ENCODE results near the gene TEAD2. TPM values are rescaled to one million over a fixed set of nuclear protein-coding genes. Genes with fewer than 3 reads are reported as not detected.

TEAD2 gene
- total and polyA plus RNA-seq, 10 of the 15 experiments (the other 5 are each of a cell fraction or from before 2014, with no cell fraction given) = 0.04 to 0.26 (median 0.11) TPM; not detected in 3

DNA sequence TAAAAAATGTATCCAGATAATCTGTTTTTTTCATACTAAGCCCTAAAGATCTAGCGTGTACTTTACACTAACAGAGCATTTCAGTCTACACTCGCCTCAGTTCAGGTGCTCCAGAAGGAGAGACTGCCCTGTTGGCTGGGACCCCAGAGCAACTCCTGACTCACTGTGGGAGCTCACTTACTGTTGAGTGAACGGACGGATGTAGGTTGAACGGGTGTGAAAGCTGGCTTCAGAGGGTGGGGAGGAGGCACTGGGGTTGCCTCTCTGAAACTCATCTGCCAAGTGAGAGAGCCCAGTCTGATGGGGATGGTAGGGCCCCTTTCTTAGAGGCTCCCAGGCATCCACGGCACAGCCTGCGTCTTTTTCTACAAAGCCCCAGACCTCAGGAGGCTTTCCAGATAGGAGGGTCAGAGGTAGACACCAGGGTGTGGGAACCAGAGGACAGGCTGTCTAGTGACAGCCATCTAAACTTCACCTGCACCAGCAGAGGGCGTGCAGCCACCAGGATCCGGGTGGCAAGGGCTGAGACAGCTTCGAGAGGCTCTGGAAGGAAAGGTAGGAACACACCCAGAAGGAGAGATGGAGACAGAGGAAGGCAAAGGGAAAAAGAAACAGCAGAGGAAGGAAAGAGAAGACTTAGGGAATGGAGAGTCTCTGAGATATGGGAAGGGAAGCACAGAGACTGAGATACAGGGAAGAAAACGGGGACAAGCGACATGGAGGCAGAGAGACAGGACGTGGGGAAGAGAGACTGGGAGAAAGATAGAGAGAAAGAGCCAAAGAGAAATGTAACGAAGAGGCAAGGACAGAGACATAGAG, 29.6 kb upstream of the TEAD2 start (continued):
- TF ChIP-seq RELA (IDR thresholded peaks at IDR 0.05; ENCODE audit: borderline replicate concordance, partially characterized antibody) (no peak), CREM (IDR thresholded peaks at IDR 0.05; ENCODE audit: low read depth) (0 out of 2 replicates have a peak, but pooled peaks have one; percentile 4), SUZ12 (IDR thresholded peaks at IDR 0.05; ENCODE audit: unreplicated experiment) (no peak), E4F1 (IDR thresholded peaks at IDR 0.05; ENCODE audit: borderline replicate concordance, partially characterized antibody) (no peak), YY1 (IDR thresholded peaks at IDR 0.05; ENCODE audit: low read depth, low read length) (peak; percentile 83), IRF4 (IDR thresholded peaks at IDR 0.05; ENCODE audit: low read depth, low read length) (no peak), RFX5 (IDR thresholded peaks at IDR 0.05; ENCODE audit: low read depth, low read length) (no peak), SMAD5 (IDR thresholded peaks at IDR 0.05; ENCODE audit: low read depth) (no peak), TBL1XR1 (IDR thresholded peaks at IDR 0.05; ENCODE audit: low read depth, low read length) (peak; percentile 63; the same call in 1 of the 2 replicates), FOS (IDR thresholded peaks at IDR 0.05; ENCODE audit: borderline replicate concordance, extremely low read depth, insufficient read length) (no peak), PAX8 (IDR thresholded peaks at IDR 0.05) (no peak), STAT1 (conservative IDR thresholded peaks at IDR 0.05) (0 out of 2 replicates have a peak, but pooled peaks have one; percentile 11), SMC3 (IDR thresholded peaks at IDR 0.05; ENCODE audit: borderline replicate concordance, low read length) (peak; percentile 97), CHD1 (IDR thresholded peaks at IDR 0.05; ENCODE audit: low read depth, low read length) (no peak), KDM1A (IDR thresholded peaks at IDR 0.05; ENCODE audit: borderline replicate concordance) (no peak), ETV6 (conservative IDR thresholded peaks at IDR 0.05 in 1 of 2, IDR thresholded peaks at IDR 0.05 in 1 of 2; ENCODE audit: borderline replicate concordance in 1 of 2, low read depth in 1 of 2) (no peak), LARP7 (IDR thresholded peaks at IDR 0.05) (no peak), IKZF2 (IDR thresholded peaks at IDR 0.05) (peak; percentile 61 to 67; a peak in 2 of 4 replicates), USF2 (IDR thresholded peaks at IDR 0.05; ENCODE audit: borderline replicate concordance, low read depth, low read length) (no peak)
- TF ChIP-seq, protein P1, sequence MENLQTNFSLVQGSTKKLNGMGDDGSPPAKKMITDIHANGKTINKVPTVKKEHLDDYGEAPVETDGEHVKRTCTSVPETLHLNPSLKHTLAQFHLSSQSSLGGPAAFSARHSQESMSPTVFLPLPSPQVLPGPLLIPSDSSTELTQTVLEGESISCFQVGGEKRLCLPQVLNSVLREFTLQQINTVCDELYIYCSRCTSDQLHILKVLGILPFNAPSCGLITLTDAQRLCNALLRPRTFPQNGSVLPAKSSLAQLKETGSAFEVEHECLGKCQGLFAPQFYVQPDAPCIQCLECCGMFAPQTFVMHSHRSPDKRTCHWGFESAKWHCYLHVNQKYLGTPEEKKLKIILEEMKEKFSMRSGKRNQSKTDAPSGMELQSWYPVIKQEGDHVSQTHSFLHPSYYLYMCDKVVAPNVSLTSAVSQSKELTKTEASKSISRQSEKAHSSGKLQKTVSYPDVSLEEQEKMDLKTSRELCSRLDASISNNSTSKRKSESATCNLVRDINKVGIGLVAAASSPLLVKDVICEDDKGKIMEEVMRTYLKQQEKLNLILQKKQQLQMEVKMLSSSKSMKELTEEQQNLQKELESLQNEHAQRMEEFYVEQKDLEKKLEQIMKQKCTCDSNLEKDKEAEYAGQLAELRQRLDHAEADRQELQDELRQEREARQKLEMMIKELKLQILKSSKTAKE (IDR thresholded peaks at IDR 0.05; ENCODE audit: low read depth, poor library complexity, severe bottlenecking) = peak; percentile 60
- TF ChIP-seq, protein P2, sequence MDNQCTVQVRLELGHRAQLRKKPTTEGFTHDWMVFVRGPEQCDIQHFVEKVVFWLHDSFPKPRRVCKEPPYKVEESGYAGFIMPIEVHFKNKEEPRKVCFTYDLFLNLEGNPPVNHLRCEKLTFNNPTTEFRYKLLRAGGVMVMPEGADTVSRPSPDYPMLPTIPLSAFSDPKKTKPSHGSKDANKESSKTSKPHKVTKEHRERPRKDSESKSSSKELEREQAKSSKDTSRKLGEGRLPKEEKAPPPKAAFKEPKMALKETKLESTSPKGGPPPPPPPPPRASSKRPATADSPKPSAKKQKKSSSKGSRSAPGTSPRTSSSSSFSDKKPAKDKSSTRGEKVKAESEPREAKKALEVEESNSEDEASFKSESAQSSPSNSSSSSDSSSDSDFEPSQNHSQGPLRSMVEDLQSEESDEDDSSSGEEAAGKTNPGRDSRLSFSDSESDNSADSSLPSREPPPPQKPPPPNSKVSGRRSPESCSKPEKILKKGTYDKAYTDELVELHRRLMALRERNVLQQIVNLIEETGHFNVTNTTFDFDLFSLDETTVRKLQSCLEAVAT (IDR thresholded peaks at IDR 0.05) = 0 out of 2 replicates have a peak, but pooled peaks have one; percentile 25
- TF ChIP-seq, protein P3, sequence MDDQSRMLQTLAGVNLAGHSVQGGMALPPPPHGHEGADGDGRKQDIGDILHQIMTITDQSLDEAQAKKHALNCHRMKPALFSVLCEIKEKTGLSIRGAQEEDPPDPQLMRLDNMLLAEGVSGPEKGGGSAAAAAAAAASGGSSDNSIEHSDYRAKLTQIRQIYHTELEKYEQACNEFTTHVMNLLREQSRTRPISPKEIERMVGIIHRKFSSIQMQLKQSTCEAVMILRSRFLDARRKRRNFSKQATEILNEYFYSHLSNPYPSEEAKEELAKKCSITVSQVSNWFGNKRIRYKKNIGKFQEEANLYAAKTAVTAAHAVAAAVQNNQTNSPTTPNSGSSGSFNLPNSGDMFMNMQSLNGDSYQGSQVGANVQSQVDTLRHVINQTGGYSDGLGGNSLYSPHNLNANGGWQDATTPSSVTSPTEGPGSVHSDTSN (IDR thresholded peaks at IDR 0.05; ENCODE audit: insufficient replicate concordance, low read depth, low read length) = peak; percentile 38
